Liver (tissue), 9 donors: ENCODE data around the gene INPP5A. TPM values are rescaled to one million over a fixed set of nuclear protein-coding genes. Genes with fewer than 3 reads are reported as not detected.

Source experiments
- DNase-seq: peaks from one replicate; pipeline ENCODE4 v3.0.0-alpha.2; 2017; ENCODE audit warnings: low spot score
- H3K27ac ChIP-seq, 2 donors: one replicate each; pipeline ENCODE4 v1.7.0; 2013; ENCODE audit warnings: inconsistent platforms in 2 of 2, low read length in 2 of 2, control low read depth in 1 of 2, low read depth in 1 of 2, mild to moderate bottlenecking in 1 of 2
- H3K27me3 ChIP-seq, 4 donors: one replicate each; pipeline versions ENCODE4 v1.6.1 to v1.7.0; 2013; ENCODE audit warnings: low read length in 3 of 4, inconsistent platforms in 1 of 4, mild to moderate bottlenecking in 1 of 4, moderate library complexity in 1 of 4; ENCODE audit not compliant: control insufficient read depth in 4 of 4, insufficient read depth in 4 of 4
- H3K36me3 ChIP-seq, 4 donors: one replicate each; pipeline versions ENCODE4 v1.6.1 to v1.7.0; 2013; ENCODE audit warnings: low read length in 3 of 4, mild to moderate bottlenecking in 3 of 4, low read depth in 1 of 4, moderate library complexity in 1 of 4; ENCODE audit not compliant: control insufficient read depth in 4 of 4, insufficient read depth in 3 of 4
- H3K4me1 ChIP-seq, 4 donors: one replicate each; pipeline versions ENCODE4 v1.6.1 to v1.7.0; 2013; ENCODE audit warnings: low read length in 3 of 4, mild to moderate bottlenecking in 3 of 4, moderate library complexity in 1 of 4; ENCODE audit not compliant: control insufficient read depth in 4 of 4, insufficient read depth in 4 of 4
- H3K4me3 ChIP-seq, 3 donors: one replicate each; pipeline versions ENCODE4 v1.6.1 to v1.7.0; 2013; ENCODE audit warnings: low read length in 3 of 3, control low read depth in 1 of 3, low read depth in 1 of 3, mild to moderate bottlenecking in 1 of 3
- H3K9ac ChIP-seq, 2 donors: one replicate each; pipeline ENCODE4 v1.7.0; 2013; ENCODE audit warnings: low read length in 2 of 2, mild to moderate bottlenecking in 2 of 2, moderate library complexity in 2 of 2, control low read depth in 1 of 2, low read depth in 1 of 2
- H3K9me3 ChIP-seq, 4 donors: one replicate each; pipeline versions ENCODE4 v1.6.1 to v1.7.0; 2013; ENCODE audit warnings: low read length in 3 of 4; ENCODE audit not compliant: control insufficient read depth in 4 of 4
- EGR1 ChIP-seq, 2 donors: IDR thresholded peaks; 2 replicates each; pipeline ENCODE4 v1.6.1; 2016 to 2018; ENCODE audit warnings: antibody characterized with exemption in 2 of 2, low read depth in 2 of 2
- HNF4A ChIP-seq, 2 donors: conservative IDR thresholded peaks; 2 replicates each; pipeline ENCODE4 v1.6.1; 2016; ENCODE audit warnings: antibody characterized with exemption in 2 of 2, mild to moderate bottlenecking in 2 of 2
- HNF4G ChIP-seq: IDR thresholded peaks from 2 replicates; pipeline ENCODE4 v1.6.1; 2016; ENCODE audit warnings: antibody characterized with exemption
- NR2F2 ChIP-seq: IDR thresholded peaks from 2 replicates; pipeline ENCODE4 v1.6.1; 2016; ENCODE audit warnings: antibody characterized with exemption
- RAD21 ChIP-seq, 2 donors: IDR thresholded peaks; 2 replicates each; pipeline ENCODE4 v1.6.1; 2016; ENCODE audit warnings: antibody characterized with exemption in 2 of 2, mild to moderate bottlenecking in 2 of 2
- RXRA ChIP-seq, 2 donors: IDR thresholded peaks; 2 replicates each; pipeline ENCODE4 v1.6.1; 2017 to 2018; ENCODE audit warnings: antibody characterized with exemption in 2 of 2, mild to moderate bottlenecking in 1 of 2
- SP1 ChIP-seq: IDR thresholded peaks from 2 replicates; pipeline ENCODE4 v1.6.1; 2018; ENCODE audit warnings: antibody characterized with exemption, mild to moderate bottlenecking
- WGBS: extraction: QIAGEN DNeasy Blood & Tissue Kit; methylation state at CpG from one replicate; pipeline ENCODE4 v1.1.7; 2013; 5-methylcytosine and 5-hydroxymethylcytosine counted together
- polyA plus RNA-seq, 2 donors: library from polyadenylated mRNA; stranded (reverse) in 1 of 2; unstranded in 1 of 2; fragments of 200-250 nt in 1 of 2; fragments of >200 nt in 1 of 2; fragmentation: Nextera tagmentation in 1 of 2; extraction: Ambion mirVana in 1 of 2; gene quantifications; one replicate each; pipeline versions ENCODE4 v1.2.1 to v1.2.3, GENCODE V29; 2013 to 2015
- total RNA-seq, 2 donors: library from RNA; depleted of rRNA; stranded (reverse); fragments of >200 nt; gene quantifications; one replicate each; pipeline ENCODE4 v1.2.3, GENCODE V29; 2014
- TF ChIP-seq, protein P1 (sequence below): IDR thresholded peaks from 2 replicates; pipeline ENCODE4 v1.6.1; 2016; ENCODE audit warnings: antibody characterized with exemption
- TF ChIP-seq, protein P2 (sequence below): IDR thresholded peaks from 2 replicates; pipeline ENCODE4 v1.6.1; 2016; ENCODE audit warnings: antibody characterized with exemption
- TF ChIP-seq, protein P3 (sequence below): fragments of 150-350 bp; IDR thresholded peaks from 2 replicates; pipeline ENCODE4 v1.5.1; 2017; ENCODE audit warnings: improper control_type of control experiment, low read depth, low read length; ENCODE audit not compliant: missing input control
- TF ChIP-seq, protein P4 (sequence below): IDR thresholded peaks from 2 replicates; pipeline ENCODE4 v1.6.1; 2016; ENCODE audit warnings: antibody characterized with exemption
- TF ChIP-seq, protein P5 (sequence below): IDR thresholded peaks from 2 replicates; pipeline ENCODE4 v1.6.1; 2016; ENCODE audit warnings: antibody characterized with exemption, mild to moderate bottlenecking
- donor health status: healthy.
- donor health status: healthy.
- donor health status: healthy.
- donor health status: healthy.
- donor health status: healthy.

The INPP5A gene
- total and polyA plus RNA-seq, 4 donors: 4.3 to 26.5 (median 10.9) TPM

DNA sequence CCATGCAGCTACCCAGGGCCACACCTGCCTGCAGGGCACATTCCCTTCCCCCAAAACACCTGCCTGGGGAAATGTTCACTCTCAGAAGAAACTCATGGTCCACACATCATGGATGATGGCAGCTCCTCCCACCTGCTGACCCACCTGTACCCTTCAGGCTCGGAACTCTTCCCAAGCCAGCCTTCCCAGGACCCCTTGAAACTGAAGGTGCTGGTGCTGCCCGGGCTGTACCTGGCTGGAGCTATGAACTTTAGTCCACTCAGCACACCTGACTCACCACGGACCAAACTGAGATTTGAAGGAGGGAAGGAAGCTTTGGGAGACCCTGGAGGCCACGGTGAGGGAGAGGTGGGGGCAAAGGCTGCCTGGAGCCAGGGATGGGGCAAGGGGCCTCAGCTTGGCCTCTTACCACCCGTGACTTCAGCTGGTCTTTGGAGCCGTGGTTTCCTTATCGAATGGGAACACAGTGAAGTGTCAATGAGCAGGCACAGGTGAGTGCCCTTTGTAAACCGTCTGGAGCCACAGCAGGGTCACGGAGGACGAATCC, 30.1 kb upstream of the INPP5A start:
- WGBS: 82% methylated on average over 10 of the region's 10 CpGs
- Histone ChIP-seq H3K4me3 (no peak overlapping the region), H3K9ac (no peak overlapping the region), H3K4me1 (peaks cover 0 to 9% (median under 1%) of the 10 kb centered on the region in 4 donors), H3K9me3 (peaks cover 0 to 7% (median under 1%) of the 10 kb centered on the region in 4 donors), H3K27me3 (no peaks in the 10 kb centered on the region), H3K27ac (no peak overlapping the region), H3K36me3 (no peaks in the 10 kb centered on the region)
- DNase-seq: no peak
- TF ChIP-seq RAD21 (IDR thresholded peaks at IDR 0.05) (no peak), HNF4G (no peak), SP1 (no peak), RXRA (IDR thresholded peaks at IDR 0.05) (no peak), HNF4A (conservative IDR thresholded peaks at IDR 0.05) (no peak), NR2F2 (no peak), EGR1 (IDR thresholded peaks at IDR 0.05; ENCODE audit: low read depth in 2 of 2) (no peak)
- TF ChIP-seq, protein P1, sequence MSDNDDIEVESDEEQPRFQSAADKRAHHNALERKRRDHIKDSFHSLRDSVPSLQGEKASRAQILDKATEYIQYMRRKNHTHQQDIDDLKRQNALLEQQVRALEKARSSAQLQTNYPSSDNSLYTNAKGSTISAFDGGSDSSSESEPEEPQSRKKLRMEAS: no peak
- TF ChIP-seq, protein P2, sequence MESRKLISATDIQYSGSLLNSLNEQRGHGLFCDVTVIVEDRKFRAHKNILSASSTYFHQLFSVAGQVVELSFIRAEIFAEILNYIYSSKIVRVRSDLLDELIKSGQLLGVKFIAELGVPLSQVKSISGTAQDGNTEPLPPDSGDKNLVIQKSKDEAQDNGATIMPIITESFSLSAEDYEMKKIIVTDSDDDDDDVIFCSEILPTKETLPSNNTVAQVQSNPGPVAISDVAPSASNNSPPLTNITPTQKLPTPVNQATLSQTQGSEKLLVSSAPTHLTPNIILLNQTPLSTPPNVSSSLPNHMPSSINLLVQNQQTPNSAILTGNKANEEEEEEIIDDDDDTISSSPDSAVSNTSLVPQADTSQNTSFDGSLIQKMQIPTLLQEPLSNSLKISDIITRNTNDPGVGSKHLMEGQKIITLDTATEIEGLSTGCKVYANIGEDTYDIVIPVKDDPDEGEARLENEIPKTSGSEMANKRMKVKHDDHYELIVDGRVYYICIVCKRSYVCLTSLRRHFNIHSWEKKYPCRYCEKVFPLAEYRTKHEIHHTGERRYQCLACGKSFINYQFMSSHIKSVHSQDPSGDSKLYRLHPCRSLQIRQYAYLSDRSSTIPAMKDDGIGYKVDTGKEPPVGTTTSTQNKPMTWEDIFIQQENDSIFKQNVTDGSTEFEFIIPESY: no peak
- TF ChIP-seq, protein P3, sequence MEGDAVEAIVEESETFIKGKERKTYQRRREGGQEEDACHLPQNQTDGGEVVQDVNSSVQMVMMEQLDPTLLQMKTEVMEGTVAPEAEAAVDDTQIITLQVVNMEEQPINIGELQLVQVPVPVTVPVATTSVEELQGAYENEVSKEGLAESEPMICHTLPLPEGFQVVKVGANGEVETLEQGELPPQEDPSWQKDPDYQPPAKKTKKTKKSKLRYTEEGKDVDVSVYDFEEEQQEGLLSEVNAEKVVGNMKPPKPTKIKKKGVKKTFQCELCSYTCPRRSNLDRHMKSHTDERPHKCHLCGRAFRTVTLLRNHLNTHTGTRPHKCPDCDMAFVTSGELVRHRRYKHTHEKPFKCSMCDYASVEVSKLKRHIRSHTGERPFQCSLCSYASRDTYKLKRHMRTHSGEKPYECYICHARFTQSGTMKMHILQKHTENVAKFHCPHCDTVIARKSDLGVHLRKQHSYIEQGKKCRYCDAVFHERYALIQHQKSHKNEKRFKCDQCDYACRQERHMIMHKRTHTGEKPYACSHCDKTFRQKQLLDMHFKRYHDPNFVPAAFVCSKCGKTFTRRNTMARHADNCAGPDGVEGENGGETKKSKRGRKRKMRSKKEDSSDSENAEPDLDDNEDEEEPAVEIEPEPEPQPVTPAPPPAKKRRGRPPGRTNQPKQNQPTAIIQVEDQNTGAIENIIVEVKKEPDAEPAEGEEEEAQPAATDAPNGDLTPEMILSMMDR: no peak
- TF ChIP-seq, protein P4, sequence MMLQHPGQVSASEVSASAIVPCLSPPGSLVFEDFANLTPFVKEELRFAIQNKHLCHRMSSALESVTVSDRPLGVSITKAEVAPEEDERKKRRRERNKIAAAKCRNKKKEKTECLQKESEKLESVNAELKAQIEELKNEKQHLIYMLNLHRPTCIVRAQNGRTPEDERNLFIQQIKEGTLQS: no peak

DNA sequence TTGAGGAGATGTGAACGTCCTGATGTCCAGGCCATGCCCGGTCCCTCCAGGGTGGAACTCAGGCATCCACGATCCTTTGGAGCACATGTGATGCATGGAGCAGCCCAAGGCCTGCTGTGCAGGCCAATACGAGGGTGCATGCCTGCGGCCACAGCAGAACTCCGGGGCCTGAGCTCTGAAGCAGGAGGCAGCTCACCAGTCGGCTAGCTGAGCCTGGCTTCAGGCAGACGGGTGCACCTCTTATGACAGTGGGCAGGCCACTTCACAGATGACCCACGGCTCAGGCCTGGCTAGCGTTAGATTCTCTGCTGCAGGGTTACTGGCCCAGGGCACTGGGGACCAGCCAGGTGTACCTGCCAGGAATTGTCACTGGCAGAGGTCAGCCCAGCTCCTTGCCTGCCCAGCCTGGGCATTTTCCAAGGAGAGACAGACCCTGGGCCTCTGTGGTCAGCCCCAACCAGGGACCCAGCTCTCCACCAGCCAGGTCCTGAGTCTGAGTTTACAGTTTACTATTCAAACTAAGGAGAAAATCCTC, 29.6 kb upstream of the INPP5A start:
- Histone ChIP-seq H3K9me3 (peaks cover 0 to 7% (median under 1%) of the 10 kb centered on the region in 4 donors), H3K27ac (no peak overlapping the region), H3K4me1 (peaks cover 0 to 9% (median under 1%) of the 10 kb centered on the region in 4 donors), H3K36me3 (no peaks in the 10 kb centered on the region), H3K27me3 (no peaks in the 10 kb centered on the region), H3K4me3 (no peak overlapping the region), H3K9ac (no peak overlapping the region)
- no peak for DNase-seq
- TF ChIP-seq, protein P5, sequence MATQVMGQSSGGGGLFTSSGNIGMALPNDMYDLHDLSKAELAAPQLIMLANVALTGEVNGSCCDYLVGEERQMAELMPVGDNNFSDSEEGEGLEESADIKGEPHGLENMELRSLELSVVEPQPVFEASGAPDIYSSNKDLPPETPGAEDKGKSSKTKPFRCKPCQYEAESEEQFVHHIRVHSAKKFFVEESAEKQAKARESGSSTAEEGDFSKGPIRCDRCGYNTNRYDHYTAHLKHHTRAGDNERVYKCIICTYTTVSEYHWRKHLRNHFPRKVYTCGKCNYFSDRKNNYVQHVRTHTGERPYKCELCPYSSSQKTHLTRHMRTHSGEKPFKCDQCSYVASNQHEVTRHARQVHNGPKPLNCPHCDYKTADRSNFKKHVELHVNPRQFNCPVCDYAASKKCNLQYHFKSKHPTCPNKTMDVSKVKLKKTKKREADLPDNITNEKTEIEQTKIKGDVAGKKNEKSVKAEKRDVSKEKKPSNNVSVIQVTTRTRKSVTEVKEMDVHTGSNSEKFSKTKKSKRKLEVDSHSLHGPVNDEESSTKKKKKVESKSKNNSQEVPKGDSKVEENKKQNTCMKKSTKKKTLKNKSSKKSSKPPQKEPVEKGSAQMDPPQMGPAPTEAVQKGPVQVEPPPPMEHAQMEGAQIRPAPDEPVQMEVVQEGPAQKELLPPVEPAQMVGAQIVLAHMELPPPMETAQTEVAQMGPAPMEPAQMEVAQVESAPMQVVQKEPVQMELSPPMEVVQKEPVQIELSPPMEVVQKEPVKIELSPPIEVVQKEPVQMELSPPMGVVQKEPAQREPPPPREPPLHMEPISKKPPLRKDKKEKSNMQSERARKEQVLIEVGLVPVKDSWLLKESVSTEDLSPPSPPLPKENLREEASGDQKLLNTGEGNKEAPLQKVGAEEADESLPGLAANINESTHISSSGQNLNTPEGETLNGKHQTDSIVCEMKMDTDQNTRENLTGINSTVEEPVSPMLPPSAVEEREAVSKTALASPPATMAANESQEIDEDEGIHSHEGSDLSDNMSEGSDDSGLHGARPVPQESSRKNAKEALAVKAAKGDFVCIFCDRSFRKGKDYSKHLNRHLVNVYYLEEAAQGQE: no peak
- TF ChIP-seq RXRA (IDR thresholded peaks at IDR 0.05) (peak in 1 of 2 donors; percentile 35), HNF4A (conservative IDR thresholded peaks at IDR 0.05) (peak in 1 of 2 donors; percentile 7)
- WGBS: 74% methylated on average over 10 of the region's 10 CpGs
